ENCODE data around the gene PTAR1. TPM values are rescaled to one million over a fixed set of nuclear protein-coding genes. Genes with fewer than 3 reads are reported as not detected.
"Not testable (repeated sequence)": the region's sequence is repeated elsewhere in the genome, so short reads cannot be mapped to it uniquely, and the experiment has no call there.

PTAR1 gene, protein sequence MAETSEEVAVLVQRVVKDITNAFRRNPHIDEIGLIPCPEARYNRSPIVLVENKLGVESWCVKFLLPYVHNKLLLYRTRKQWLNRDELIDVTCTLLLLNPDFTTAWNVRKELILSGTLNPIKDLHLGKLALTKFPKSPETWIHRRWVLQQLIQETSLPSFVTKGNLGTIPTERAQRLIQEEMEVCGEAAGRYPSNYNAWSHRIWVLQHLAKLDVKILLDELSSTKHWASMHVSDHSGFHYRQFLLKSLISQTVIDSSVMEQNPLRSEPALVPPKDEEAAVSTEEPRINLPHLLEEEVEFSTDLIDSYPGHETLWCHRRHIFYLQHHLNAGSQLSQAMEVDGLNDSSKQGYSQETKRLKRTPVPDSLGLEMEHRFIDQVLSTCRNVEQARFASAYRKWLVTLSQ
- 10 to 100 TPM; 41.6 to 44.8 TPM for total RNA-seq

DNA sequence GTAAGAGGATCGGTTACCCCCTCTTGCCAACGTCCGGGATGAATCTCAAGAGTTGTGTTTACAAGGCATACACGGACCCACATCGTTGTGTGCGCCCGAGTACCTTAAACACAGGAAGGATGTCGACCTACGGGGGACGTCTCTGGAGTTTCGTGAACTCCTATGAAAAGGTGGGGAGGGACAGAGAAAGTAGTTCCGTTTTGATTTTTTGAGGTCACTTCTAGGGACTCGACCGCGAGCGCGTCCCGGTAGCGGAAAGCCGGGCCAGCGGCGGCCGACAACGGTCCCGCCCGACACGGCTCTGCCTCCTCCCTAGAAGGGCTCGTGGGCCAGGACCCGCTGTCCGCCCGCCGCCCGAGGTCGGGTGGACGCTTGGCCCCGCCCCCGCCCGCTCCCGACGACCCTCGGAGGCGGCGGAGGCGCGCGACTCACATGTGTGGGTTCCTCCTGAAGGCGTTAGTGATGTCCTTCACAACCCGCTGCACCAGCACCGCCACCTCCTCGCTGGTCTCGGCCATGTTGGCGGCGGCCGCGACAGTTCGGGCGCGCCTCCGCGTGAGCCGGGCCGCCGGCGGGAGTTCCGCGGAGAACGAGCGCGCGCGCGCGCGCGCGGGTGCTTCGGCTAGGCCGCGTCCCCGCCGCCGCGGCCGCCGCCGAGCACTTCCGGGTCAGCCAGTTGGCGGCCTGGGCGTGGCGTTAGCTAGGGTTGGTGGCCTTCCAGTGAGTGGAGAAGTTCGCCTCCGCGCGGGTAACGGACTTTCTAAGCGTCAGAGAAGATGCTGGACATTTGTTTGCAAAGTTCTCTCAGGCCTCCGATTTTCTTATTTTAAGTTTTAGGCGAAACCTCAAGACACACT is at the start of gene PTAR1:
PTAR1 (minus strand) TSS at position 591 of the 857 bp plus-strand sequence; CDS start at position 518, 73 bp downstream.
- H3K27ac Mint-ChIP-seq = peak within 1 kb of the TSS; percentile 94
- intact Hi-C loops (cut with micrococcal nuclease) = loop anchor here (1.0 to 10.0 kb wide), 8 partner anchors 13 to 725 kb away; partner anchors contain the start of genes APBA1, CFAP95, FXN and SMC5
- CTCF ChIA-PET = interaction anchor here (0.6 to 1.7 kb wide), 4 partner anchors 10 to 75 kb away, joined by 3 read pairs; no protein-coding TSS in a partner anchor
- no peaks in the 10 kb centered on the region for H3K9me3 Mint-ChIP-seq
- DNase-seq = peak; percentile 90
- H3K4me3 Mint-ChIP-seq = peak within 1 kb of the TSS; percentile 95
- H3K27me3 Mint-ChIP-seq (ENCODE audit: low read depth) = no peaks in the 10 kb centered on the region
- H3K36me3 Mint-ChIP-seq (ENCODE audit: low read depth) = peaks cover 15% of the 10 kb centered on the region
- peaks cover 29% of the 10 kb centered on the region for H3K4me1 Mint-ChIP-seq (ENCODE audit: low read depth)

DNA sequence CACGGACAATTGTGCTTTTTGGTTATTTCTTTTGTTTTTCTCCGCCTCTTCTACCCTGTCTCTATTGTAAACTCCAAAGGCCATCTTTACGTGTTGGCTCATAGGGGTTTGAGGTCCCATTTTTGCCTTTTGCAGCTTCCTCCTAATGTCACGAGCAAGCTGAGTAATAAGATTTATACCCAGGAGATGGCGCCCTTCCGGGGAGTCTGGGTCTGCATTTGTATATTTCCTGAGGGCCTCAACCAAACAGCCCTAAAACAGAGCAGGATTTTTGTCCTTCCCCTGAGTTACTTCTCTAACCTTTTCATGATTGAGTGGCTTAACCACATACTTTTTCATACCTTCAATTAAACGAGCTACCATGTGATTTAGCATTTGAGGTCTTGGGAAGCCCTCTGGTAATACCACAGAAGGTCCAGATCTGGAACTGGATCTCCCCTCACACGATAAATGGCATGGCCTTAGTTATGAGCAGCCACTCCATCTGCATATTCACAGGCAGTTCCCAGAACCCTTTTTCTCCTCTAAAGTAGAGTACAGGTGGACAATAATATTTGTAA is 49.6 kb upstream of the PTAR1 start:
- CTCF ChIA-PET = interaction anchor here (0.7 to 1.9 kb wide), 5 partner anchors 10 to 52 kb away, joined by 3 to 7 read pairs (median 4); no protein-coding TSS in a partner anchor
- intact Hi-C loops (cut with micrococcal nuclease) = loop anchor here (1.0 kb wide), 2 partner anchors 69 to 110 kb away; no protein-coding TSS in a partner anchor
- H3K27ac Mint-ChIP-seq = no peak overlapping the region
- no peak overlapping the region for H3K4me3 Mint-ChIP-seq
- no peaks in the 10 kb centered on the region for H3K36me3 Mint-ChIP-seq (ENCODE audit: low read depth)
- no peaks in the 10 kb centered on the region for H3K9me3 Mint-ChIP-seq
- H3K4me1 Mint-ChIP-seq (ENCODE audit: low read depth) = no peaks in the 10 kb centered on the region
- H3K27me3 Mint-ChIP-seq (ENCODE audit: low read depth) = peaks cover under 1% of the 10 kb centered on the region
- peak; percentile 52 for DNase-seq

DNA sequence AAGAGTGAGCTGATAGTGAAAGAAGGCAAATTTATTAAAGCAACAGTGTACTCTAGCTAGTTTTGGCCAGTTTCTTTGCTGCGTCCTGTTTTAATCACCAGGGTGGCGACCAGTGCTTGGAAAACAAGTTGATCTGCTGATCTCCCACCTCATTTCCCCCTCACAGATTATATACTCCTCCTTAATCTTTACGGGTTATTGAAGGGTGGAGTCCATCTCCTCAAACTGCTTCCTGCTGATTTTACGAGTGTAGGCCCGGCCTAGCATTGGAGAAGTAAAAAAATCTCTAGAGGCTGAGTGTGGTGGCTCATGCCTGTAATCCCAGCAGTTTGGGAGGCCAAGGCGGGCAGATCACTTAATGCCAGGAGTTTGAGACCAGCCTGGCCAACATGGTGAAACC is 46.8 kb upstream of the PTAR1 start:
- no peak overlapping the region for H3K27ac Mint-ChIP-seq
- H3K27me3 Mint-ChIP-seq (ENCODE audit: low read depth) = no peaks in the 10 kb centered on the region
- intact Hi-C loops (cut with micrococcal nuclease) = no loop called here
- no peaks in the 10 kb centered on the region for H3K9me3 Mint-ChIP-seq
- DNase-seq = no peak
- H3K36me3 Mint-ChIP-seq (ENCODE audit: low read depth) = no peaks in the 10 kb centered on the region
- no peak overlapping the region for H3K4me3 Mint-ChIP-seq
- H3K4me1 Mint-ChIP-seq (ENCODE audit: low read depth) = no peaks in the 10 kb centered on the region
- CTCF ChIA-PET = interaction anchor here (0.9 kb wide), 1 partner anchor 113 kb away, joined by 3 read pairs; no protein-coding TSS in a partner anchor

DNA sequence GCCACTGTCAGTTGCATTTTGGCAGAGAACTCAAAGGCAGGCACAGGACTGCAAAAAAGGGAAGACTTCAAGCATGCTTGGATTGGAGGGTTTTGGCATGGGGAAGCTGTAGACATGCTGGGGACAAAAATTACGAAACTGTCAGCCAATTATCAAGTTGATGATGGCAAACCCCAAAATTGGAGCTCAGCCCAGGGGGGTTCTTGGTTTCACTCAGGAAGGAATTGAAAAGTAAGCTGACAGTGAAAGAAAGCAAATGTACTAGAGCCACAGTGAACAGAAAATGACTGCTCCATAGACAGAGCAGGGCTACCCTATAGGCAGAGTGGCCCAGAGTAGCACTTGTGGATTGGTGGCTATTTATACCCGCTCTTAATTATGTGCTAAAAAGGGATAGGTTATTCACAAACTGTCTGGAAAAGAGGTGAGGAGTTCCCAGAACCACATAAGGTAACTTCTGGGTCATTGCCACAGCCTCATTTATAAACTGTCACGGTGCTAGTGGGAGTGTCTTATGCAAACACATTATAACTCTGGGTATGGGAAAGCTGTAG is 46.2 kb upstream of the PTAR1 start:
- no peak overlapping the region for H3K4me3 Mint-ChIP-seq
- no peak for DNase-seq
- CTCF ChIA-PET = interaction anchor here (1.2 kb wide), 1 partner anchor 92 kb away, joined by 4 read pairs; no protein-coding TSS in a partner anchor
- no peaks in the 10 kb centered on the region for H3K9me3 Mint-ChIP-seq
- no peaks in the 10 kb centered on the region for H3K4me1 Mint-ChIP-seq (ENCODE audit: low read depth)
- H3K36me3 Mint-ChIP-seq (ENCODE audit: low read depth) = no peaks in the 10 kb centered on the region
- intact Hi-C loops (cut with micrococcal nuclease) = no loop called here
- no peaks in the 10 kb centered on the region for H3K27me3 Mint-ChIP-seq (ENCODE audit: low read depth)
- no peak overlapping the region for H3K27ac Mint-ChIP-seq

DNA sequence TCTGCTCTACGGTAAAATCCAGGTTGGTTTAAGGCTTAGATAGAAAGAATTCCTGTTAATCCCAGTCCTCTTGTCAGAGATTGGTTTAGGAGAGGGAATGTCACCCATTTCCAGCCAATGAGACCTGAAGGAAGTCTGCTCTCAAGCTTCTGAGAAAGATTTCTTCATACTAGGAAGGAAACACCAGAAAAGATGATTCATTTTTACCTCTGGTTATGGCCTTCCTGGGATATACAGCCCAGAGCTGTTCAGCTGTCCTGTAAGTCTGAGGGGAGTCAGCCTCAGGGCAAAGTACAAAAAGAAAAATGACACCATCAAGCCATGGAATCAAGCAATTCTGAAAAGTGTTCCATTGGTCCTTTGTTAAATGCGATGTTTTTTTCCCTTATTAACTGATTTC is 42.2 kb upstream of the PTAR1 start:
- Mint-ChIP-seq H3K4me3 (no peak overlapping the region), H3K36me3 (ENCODE audit: low read depth) (no peaks in the 10 kb centered on the region), H3K9me3 (no peaks in the 10 kb centered on the region), H3K4me1 (ENCODE audit: low read depth) (no peaks in the 10 kb centered on the region), H3K27me3 (ENCODE audit: low read depth) (peaks cover 5% of the 10 kb centered on the region), H3K27ac (no peak overlapping the region)
- CTCF ChIA-PET = no interaction called here
- intact Hi-C loops (cut with micrococcal nuclease) = no loop called here
- DNase-seq = no peak

DNA sequence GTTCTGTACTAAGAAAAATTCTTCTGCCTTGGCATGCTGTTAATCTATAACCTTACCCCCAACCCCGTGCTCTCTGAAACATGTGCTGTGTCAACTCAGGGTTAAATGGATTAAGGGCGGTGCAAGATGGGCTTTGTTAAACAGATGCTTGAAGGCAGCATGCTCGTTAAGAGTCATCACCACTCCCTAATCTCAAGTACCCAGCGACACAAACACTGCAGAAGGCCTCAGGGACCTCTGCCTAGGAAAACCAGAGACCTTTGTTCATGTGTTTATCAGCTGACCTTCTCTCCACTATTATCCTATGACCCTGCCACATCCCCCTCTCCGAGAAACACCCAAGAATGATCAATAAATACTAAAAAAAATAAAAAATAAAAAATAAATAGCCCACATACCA is 40.2 kb upstream of the PTAR1 start:
- intact Hi-C loops (cut with micrococcal nuclease); CTCF ChIA-PET; H3K27ac Mint-ChIP-seq; H3K9me3 Mint-ChIP-seq; H3K36me3 Mint-ChIP-seq (ENCODE audit: low read depth); H3K4me3 Mint-ChIP-seq; H3K4me1 Mint-ChIP-seq (ENCODE audit: low read depth); DNase-seq; H3K27me3 Mint-ChIP-seq (ENCODE audit: low read depth): not testable (repeated sequence)

DNA sequence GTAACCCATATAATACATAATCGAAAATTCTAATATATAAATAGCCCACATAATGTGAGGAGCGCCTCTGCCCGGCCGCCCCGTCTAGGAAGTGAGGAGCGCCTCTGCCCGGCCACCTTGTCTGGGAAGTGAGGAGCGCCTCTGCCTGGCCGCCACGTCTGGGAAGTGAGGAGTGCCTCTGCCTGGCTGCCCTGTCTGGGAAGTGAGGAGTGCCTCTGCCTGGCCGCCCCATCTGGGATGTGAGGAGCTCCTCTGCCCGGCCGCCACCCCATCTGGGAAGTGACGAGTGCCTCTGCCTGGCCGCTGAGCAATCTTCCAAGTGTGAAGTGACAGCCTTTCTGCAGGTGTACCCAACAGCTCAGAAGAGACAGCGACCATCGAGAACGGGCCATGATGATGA is 39.7 kb upstream of the PTAR1 start:
- H3K9me3 Mint-ChIP-seq; CTCF ChIA-PET; H3K27ac Mint-ChIP-seq; H3K4me3 Mint-ChIP-seq; H3K27me3 Mint-ChIP-seq (ENCODE audit: low read depth); DNase-seq; H3K4me1 Mint-ChIP-seq (ENCODE audit: low read depth); intact Hi-C loops (cut with micrococcal nuclease); H3K36me3 Mint-ChIP-seq (ENCODE audit: low read depth): not testable (repeated sequence)

DNA sequence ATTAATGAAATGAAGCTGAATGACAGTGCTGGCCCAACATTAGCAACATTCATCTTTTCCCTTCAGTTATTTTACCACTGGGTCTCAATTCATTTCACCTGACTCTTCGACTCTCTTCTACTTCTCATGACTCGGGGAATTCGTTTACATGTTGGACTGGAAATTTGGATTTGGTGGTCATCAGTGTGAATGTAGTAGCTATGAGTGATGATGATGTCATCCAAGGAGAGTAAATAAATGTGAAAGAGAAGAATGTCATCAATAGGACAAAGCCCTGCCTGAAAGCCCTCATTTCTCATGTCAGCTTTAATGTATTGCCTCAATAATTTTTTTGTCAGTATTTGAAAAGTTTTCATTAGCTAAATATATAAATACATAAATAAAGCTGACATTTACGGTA is 38.9 kb upstream of the PTAR1 start:
- CTCF ChIA-PET = interaction anchor here (0.8 kb wide), 1 partner anchor 19 kb away, joined by 3 read pairs; no protein-coding TSS in a partner anchor
- Mint-ChIP-seq H3K4me3 (no peak overlapping the region), H3K36me3 (ENCODE audit: low read depth) (no peaks in the 10 kb centered on the region), H3K9me3 (no peaks in the 10 kb centered on the region), H3K27me3 (ENCODE audit: low read depth) (peaks cover 6% of the 10 kb centered on the region), H3K27ac (no peak overlapping the region), H3K4me1 (ENCODE audit: low read depth) (no peaks in the 10 kb centered on the region)
- intact Hi-C loops (cut with micrococcal nuclease) = no loop called here
- DNase-seq = no peak

DNA sequence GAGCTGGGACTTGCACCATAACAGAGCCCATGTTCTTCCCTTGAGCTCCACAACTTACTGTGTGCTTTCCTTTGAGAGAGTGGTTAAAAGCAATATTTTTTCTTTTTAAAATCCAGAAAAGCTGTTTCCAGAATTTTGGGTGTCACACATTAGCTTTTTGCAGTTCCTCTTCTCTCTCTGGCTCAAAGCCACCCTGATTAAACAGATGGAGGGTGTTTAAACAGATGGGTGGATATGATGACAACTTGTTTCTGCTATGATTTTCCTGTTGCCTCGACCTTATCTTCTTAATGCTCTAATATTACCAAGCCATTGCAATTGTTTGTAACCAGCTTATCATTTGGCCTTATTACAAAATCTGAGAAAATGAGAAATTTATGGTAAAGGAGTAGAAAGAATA is 37.9 kb upstream of the PTAR1 start:
- no peaks in the 10 kb centered on the region for H3K4me1 Mint-ChIP-seq (ENCODE audit: low read depth)
- CTCF ChIA-PET = interaction anchor here (0.9 kb wide), 1 partner anchor 12 kb away, joined by 3 read pairs; no protein-coding TSS in a partner anchor

DNA sequence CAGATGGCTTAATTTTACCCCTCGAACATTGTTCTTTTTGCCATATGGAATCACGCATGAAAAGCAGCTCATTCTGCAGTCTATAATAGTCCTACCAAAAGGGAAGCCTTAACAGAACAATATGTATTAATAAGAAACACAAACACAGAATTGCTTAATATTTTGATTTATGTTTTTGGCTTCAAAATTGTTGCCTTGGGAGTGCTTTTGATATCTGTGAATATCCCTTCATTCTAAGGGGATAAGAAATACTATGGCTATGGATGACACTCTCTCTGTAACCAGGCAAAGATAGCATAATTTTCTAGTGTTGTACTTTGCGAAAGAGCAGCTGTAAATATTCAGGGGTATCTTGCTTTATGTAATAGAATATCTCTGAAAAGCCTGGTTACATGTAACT is 34.5 kb upstream of the PTAR1 start:
- H3K27ac Mint-ChIP-seq = no peak overlapping the region
- CTCF ChIA-PET = interaction anchor here (0.5 kb wide), 1 partner anchor 45 kb away, joined by 3 read pairs; no protein-coding TSS in a partner anchor
- intact Hi-C loops (cut with micrococcal nuclease) = no loop called here
- no peaks in the 10 kb centered on the region for H3K36me3 Mint-ChIP-seq (ENCODE audit: low read depth)
- H3K9me3 Mint-ChIP-seq = no peaks in the 10 kb centered on the region
- H3K4me1 Mint-ChIP-seq (ENCODE audit: low read depth) = no peaks in the 10 kb centered on the region
- H3K4me3 Mint-ChIP-seq = no peak overlapping the region
- DNase-seq = no peak
- peaks cover 12% of the 10 kb centered on the region for H3K27me3 Mint-ChIP-seq (ENCODE audit: low read depth)

More for the DNA sequence above, 37.9 kb upstream of the PTAR1 start:
- intact Hi-C loops (cut with micrococcal nuclease) = no loop called here
- no peaks in the 10 kb centered on the region for H3K9me3 Mint-ChIP-seq
- no peak overlapping the region for H3K4me3 Mint-ChIP-seq
- no peak overlapping the region for H3K27ac Mint-ChIP-seq
- H3K27me3 Mint-ChIP-seq (ENCODE audit: low read depth) = peaks cover 9% of the 10 kb centered on the region
- DNase-seq = no peak
- no peaks in the 10 kb centered on the region for H3K36me3 Mint-ChIP-seq (ENCODE audit: low read depth)

DNA sequence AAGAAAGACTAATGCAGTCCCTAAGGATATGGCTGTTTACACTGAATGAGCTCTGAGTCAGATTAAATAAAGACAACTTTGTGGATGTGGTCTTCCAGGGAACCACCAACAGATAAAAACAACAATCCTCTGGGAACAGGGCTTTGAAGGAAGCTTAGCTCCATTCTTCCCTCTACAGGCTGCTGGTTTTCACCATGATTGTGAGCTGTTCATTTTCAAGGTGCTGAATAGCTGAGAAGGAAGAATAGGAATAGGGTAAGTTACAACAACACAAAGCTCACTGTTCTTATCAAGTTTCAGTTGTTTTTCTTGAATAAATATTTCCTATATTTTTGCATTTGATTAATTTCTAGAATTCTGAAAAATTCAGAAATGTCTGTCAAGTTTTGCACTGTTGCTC is 25.9 kb upstream of the PTAR1 start:
- CTCF ChIA-PET = no interaction called here
- H3K4me3 Mint-ChIP-seq = no peak overlapping the region
- H3K27me3 Mint-ChIP-seq (ENCODE audit: low read depth) = peaks cover 2% of the 10 kb centered on the region
- no peaks in the 10 kb centered on the region for H3K36me3 Mint-ChIP-seq (ENCODE audit: low read depth)
- no peak for DNase-seq
- H3K9me3 Mint-ChIP-seq = no peaks in the 10 kb centered on the region
- H3K27ac Mint-ChIP-seq = no peak overlapping the region
- no peaks in the 10 kb centered on the region for H3K4me1 Mint-ChIP-seq (ENCODE audit: low read depth)
- intact Hi-C loops (cut with micrococcal nuclease) = no loop called here

DNA sequence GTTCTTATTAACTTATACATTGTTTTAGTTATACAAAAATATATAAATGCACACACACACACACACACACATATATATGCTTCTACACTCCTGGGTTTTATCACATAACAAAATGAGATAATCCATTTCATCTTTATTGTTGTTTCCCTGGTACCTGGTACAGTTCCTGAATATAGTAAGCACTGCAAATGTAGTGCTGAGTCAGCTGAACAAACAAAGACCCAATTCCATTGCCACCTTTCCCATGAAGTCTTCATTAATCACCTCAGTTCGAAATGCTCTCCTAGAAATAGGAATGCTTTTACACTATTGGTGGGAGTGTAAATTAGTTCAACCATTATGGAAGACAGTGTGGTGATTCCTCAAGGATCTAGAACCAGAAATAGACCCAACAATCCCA is 13.4 kb upstream of the PTAR1 start:
- Mint-ChIP-seq H3K36me3 (ENCODE audit: low read depth) (no peaks in the 10 kb centered on the region), H3K4me3 (no peak overlapping the region), H3K27me3 (ENCODE audit: low read depth) (no peaks in the 10 kb centered on the region), H3K27ac (no peak overlapping the region), H3K9me3 (no peaks in the 10 kb centered on the region), H3K4me1 (ENCODE audit: low read depth) (no peaks in the 10 kb centered on the region)
- CTCF ChIA-PET = no interaction called here
- intact Hi-C loops (cut with micrococcal nuclease) = no loop called here
- DNase-seq = no peak
